HG03575 (cell line): Measurements from ENCODE around the gene PKD2.

Experiments
- ATAC-seq: cut with Tn5 transposase; IDR thresholded peaks from one replicate; pipeline ENCODE4 v1.9.1; 2021; ENCODE audit not compliant: unreplicated experiment, insufficient number of reproducible peaks, low FRiP score; ENCODE audit errors: extremely low read depth

Gene PKD2

GRCh38 chr4:88007304-88008121 lies at the start of gene PKD2:
Gene PKD2 (plus strand): TSS chr4:88007635. CDS start chr4:88007734, 99 bp downstream.
- ATAC-seq, result peak; percentile 38

GRCh38 chr4:87961993-87962392 lies 45.4 kb upstream of the PKD2 start:
- no peak for ATAC-seq

GRCh38 chr4:87962398-87963146 lies 44.9 kb upstream of the PKD2 start:
- no peak for ATAC-seq

GRCh38 chr4:87965501-87965975 lies 41.9 kb upstream of the PKD2 start:
- no peak for ATAC-seq

GRCh38 chr4:87966095-87966496 lies 41.3 kb upstream of the PKD2 start:
- ATAC-seq, result no peak

GRCh38 chr4:87967193-87967592 lies 40.2 kb upstream of the PKD2 start:
- no peak for ATAC-seq

GRCh38 chr4:87970121-87970520 lies 37.3 kb upstream of the PKD2 start:
- ATAC-seq, result no peak

- ATAC-seq, result no peak
These were observed 35.6 kb upstream of the PKD2 start for GRCh38 chr4:87971866-87972265.

- no peak for ATAC-seq
These were observed 33.9 kb upstream of the PKD2 start for GRCh38 chr4:87973283-87974169.

- ATAC-seq, result no peak
These were observed 32.5 kb upstream of the PKD2 start for GRCh38 chr4:87974856-87975462.

- no peak for ATAC-seq
These were observed 32.0 kb upstream of the PKD2 start, which contains the start of gene SPP1 for GRCh38 chr4:87975466-87975865. Gene SPP1 (plus strand): TSS chr4:87975714. CDS start chr4:87976896, 1,182 bp downstream.

- ATAC-seq, result no peak
These were observed 29.7 kb upstream of the PKD2 start for GRCh38 chr4:87977521-87978278.

GRCh38 chr4:87978681-87979080 lies 28.8 kb upstream of the PKD2 start:
- no peak for ATAC-seq

- no peak for ATAC-seq
These were observed 27.6 kb upstream of the PKD2 start for GRCh38 chr4:87979810-87980209.

- ATAC-seq, result no peak
These were observed 25.9 kb upstream of the PKD2 start for GRCh38 chr4:87981486-87981885.

GRCh38 chr4:87982036-87982435 lies 25.4 kb upstream of the PKD2 start:
- no peak for ATAC-seq

- no peak for ATAC-seq
These were observed 24.9 kb upstream of the PKD2 start for GRCh38 chr4:87982446-87983010.

- ATAC-seq, result no peak
These were observed 23.4 kb upstream of the PKD2 start for GRCh38 chr4:87983996-87984395.
